Suprapubic skin (tissue), 4 donors: ENCODE data around the gene BZW2.

ENCODE experiments used
- CTCF ChIP-seq, 2 donors: fragments of 200-600 bp in 1 of 2; fragments of 450-650 bp in 1 of 2; sonication (generic) in 1 of 2; IDR thresholded peaks; one replicate each; pipeline ENCODE4 v1.5.1; 2016 to 2019; ENCODE audit warnings: antibody characterized with exemption in 2 of 2, mild to moderate bottlenecking in 1 of 2, moderate library complexity in 1 of 2
- EP300 ChIP-seq: sonication (generic); formaldehyde crosslinking; IDR thresholded peaks from one replicate; pipeline ENCODE4 v1.6.1; 2017; ENCODE audit warnings: antibody characterized with exemption
- POLR2A ChIP-seq, 2 donors: fragments of 450-650 bp; IDR thresholded peaks; one replicate each; pipeline ENCODE4 v1.6.1; 2017; ENCODE audit warnings: antibody characterized with exemption in 2 of 2, mild to moderate bottlenecking in 2 of 2, moderate library complexity in 2 of 2
- POLR2AphosphoS5 ChIP-seq, 3 donors: sonication (generic); formaldehyde crosslinking; IDR thresholded peaks; one replicate each; pipeline ENCODE4 v1.6.1; 2017; ENCODE audit warnings: antibody characterized with exemption in 3 of 3

- TF ChIP-seq CTCF (IDR thresholded peaks at IDR 0.05) (no peak), POLR2AphosphoS5 (IDR thresholded peaks at IDR 0.05) (no peak), POLR2A (IDR thresholded peaks at IDR 0.05) (no peak), EP300 (no peak)
These were observed 24.9 kb downstream of the BZW2 start for GRCh38 chr7:16670731-16671344.
